Astrocyte (in vitro differentiated cells and primary cell): ENCODE data around the gene PLCXD3.

ENCODE experiments used
- CTCF ChIP-seq: IDR thresholded peaks from 2 replicates; pipeline ENCODE4 v1.5.1; 2011; ENCODE audit warnings: low read depth, mild to moderate bottlenecking, inconsistent platforms, low read length, moderate library complexity; ENCODE audit not compliant: insufficient read depth
- EZH2 ChIP-seq: IDR thresholded peaks from 2 replicates; pipeline ENCODE4 v1.6.1; 2012; ENCODE audit warnings: mild to moderate bottlenecking, low read length, inconsistent platforms; ENCODE audit not compliant: insufficient read depth

- no peak for TF ChIP-seq CTCF
- no peak for TF ChIP-seq EZH2
These were observed 89.8 kb downstream of the PLCXD3 start for GRCh38 chr5:41420492-41421067.
